T-helper 22 cell (primary cell): Measurements from ENCODE around the gene WNT9A.
"Not testable (repeated sequence)": the region's sequence is repeated elsewhere in the genome, so short reads cannot be mapped to it uniquely, and the experiment has no call there.

Source experiments
- DNase-seq: peaks from one replicate; pipeline ENCODE4 v3.0.0-alpha.2; 2020; ENCODE audit warnings: low read depth

WNT9A gene

DNA sequence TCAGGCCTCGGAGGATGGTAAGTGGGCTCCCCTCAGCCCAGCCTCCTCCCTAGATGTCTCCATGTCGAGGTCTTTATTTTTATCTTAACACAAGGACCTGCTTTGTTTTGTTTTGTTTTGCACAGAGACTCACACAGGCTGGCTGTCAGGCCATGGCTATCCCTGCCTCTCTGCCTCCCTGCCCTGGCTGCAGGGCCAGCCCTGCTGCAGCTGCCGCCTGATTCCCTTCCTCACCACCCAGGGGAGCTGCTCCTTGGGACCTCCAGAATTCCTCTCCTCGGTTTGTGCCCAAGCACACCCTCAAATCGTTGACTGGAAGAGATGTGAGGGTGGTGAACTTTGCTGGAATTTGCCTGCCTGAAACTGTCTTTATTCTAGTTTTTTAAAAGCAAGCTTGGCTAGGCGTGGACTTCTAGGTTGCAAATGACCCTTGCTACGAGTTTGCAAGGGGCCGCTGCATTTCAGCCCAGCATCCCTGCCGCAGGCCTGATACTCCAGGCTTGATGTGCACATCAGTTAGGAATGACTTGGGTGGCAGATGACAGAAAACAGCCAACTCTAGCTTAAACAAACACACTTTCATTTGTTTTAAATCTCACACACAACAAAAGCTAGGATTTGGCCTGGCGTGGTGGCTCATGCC is 37.1 kb downstream of the WNT9A start:
- DNase-seq: no peak

DNA sequence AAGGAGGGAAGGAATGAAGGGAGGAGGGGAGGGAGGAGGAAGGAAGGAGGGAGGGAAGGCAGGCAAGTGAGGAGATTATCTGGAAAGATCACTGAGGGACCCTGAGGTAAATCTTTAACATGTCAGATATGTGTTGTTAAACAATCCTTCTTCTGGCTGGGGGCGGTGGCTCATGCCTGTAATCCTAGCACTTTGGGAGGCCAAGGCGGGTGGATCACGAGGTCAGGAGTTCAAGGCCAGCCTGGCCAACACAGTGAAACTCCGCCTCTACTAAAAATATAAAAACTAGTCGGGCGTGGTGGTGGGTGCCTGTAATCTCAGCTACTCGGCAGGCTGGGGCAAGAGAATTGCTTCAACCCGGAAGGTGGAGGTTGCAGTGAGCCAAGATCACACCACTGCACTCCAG is 37.8 kb downstream of the WNT9A start:
- DNase-seq: not testable (repeated sequence)

DNA sequence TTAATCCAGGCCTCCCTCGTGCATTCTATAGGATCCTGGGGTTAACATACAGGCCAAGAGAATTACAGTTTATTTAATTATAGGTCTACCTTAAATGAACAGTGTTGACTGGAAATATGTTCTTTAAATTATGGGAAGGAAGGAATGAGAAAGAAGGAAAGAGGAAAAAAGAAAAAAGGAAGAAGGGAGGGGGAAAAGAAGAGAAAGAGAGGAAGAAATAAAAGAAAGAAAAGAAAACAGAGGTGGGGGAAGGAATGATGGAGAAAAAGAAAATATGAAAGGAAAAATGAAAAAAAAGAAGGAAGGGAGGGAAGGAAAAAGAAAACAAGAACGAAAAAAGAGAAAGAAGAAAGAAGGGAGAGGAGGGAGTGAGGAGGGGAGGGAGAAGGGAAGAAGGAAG is 38.5 kb downstream of the WNT9A start:
- DNase-seq: no peak

DNA sequence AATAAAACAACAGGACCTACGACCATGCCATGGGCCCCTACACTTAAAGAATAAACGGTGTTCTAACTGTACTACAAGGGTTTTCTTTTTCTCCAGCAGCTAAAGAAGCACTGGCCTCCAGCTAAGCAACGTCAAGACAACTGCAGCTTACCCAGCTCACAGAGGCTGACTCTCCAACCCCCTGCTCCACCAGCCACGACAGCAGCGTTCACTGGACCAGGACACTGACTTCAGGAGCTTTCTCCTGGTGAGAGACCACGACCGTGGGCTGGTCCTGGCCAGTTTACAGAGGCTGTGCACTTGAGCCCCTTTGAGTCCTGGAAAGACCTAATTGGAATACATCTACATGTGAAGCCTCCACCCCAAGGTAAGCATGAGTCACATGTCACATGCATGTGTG is 39.4 kb downstream of the WNT9A start:
- DNase-seq: no peak

DNA sequence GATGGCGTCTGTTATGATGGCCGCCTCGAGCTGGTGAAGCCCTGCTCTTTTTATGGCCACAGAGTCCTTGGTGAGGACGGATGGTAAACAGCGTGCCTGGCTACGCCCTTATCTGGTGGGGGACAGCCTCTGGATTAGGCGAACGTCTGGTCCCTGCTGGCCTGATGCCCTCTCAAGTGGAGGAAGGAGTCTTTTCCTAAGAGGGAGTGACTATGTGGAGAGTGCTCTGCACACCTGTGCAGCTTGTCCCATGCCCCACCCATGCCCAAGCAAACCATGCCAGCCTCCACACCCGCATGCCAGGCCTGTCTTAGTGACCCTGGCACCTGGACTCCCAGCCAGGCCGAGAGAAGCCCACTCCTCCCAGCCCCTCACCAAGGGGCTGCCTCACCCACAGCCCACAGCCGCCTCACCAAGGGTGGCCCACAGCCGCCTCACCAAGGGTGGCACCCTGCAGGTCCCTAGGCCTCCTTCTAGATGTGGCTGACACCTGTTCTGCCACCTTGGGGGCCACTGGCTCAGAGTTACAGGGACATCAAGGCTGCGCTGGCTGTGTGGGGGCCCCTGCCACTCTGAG is 40.2 kb downstream of the WNT9A start:
- DNase-seq: no peak

DNA sequence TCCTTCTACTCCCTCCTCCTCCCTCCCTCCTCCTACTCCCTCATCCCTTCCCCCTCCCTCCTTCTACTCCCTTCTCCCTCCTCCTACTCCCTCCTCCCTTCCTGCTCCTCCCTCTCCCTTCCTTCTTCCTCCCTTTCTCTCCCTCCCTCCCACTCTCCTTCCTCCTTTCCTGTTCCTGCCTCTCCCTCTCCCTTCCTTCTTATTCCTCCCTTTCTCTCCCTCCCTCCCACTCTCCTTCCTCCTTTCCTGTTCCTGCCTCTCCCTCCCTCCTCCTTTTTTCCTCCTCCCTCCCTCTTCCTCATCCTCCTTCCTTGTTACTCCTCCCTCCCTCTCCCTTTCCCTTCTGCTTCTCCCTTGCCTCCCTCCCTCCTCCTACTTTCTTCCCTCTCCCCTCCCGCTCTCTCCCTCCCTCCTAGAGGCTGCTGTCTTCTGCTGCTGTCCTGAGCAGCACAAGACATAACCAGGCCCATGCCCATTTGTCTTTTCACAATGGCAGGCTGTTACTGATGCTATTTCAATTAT is 41.1 kb downstream of the WNT9A start:
- no peak for DNase-seq

GRCh38 chr1:227905573-227906487 is 41.9 kb downstream of the WNT9A start:
- no peak for DNase-seq

GRCh38 chr1:227904541-227905335 is 43.0 kb downstream of the WNT9A start:
- DNase-seq: no peak

- DNase-seq: no peak
Observed at GRCh38 chr1:227903614-227904501, 43.9 kb downstream of the WNT9A start.

DNA sequence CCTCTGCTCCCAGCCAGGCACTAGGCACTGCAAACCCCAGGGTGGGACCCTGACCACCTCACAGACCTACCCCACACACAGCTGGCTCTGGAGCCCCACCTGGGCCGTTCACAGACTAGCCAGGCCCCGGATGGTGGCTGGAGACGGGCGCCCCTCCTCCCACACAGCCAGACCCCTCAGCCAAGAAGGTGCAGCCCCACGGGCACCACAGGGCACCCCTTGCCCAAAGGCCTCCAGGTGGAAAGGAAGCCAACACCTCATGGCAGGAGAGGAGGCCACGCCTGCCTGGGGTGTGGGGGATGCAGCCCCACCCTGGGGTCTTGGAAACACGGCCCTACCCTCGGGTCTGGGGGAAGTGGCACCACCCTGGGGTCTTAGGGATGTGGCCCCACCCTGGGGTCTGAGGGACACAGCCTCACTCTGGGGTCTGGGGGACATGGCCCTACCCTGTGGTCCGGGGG is 44.6 kb downstream of the WNT9A start:
- DNase-seq: no peak

DNA sequence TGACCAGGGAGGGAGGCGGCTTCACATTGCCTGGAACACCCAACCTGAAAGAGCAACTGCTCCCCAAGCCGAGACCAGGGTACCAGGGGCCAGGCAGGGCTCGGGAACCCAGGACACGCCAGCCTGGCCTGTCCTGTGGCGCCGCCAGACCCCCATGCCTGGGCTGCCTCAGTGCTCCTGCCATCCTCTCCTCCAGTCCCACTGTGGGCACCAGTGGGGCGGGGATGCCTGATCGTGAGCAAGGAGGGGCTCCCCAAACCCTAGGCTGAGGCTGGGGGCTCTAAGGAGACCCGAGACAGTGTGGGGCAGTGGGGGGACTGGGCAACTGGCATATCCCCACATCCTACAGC is 45.1 kb downstream of the WNT9A start:
- DNase-seq: no peak

DNA sequence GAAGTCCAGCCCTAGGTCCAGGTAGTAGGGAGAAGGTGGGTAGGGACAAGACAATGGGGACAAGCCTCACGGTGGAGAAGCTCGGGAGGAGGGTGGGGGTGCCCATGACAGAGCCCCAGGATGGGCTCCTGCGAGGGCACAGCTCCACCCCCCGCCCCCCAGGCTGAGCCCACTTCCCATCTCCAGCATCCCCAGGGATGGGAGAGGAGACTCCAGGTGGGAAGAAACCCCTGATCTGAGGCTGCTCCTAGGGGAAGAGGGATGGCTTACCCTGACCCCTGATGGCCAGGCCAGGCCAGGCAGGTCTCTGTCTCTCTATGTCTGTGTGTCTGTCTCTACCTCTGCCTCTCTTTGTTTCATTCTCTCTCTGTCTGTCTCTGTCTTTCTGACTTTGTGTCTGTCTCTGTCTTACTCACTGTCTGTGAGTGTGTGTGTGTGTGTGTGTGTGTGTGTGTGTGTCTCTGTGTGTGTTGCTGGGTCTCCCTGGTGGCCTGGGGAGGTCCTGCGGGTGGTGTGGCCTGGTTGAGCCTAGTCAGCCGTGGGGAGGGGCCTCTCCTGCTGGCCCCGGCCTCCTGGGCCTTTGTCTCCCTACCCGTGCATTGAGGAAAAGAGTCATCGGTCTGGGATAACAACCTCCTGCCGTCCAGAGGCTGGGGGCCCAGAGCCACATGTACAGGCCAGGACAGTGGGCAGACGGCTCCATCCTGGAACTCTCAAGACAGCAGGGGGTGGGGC is 45.7 kb downstream of the WNT9A start:
- no peak for DNase-seq

DNA sequence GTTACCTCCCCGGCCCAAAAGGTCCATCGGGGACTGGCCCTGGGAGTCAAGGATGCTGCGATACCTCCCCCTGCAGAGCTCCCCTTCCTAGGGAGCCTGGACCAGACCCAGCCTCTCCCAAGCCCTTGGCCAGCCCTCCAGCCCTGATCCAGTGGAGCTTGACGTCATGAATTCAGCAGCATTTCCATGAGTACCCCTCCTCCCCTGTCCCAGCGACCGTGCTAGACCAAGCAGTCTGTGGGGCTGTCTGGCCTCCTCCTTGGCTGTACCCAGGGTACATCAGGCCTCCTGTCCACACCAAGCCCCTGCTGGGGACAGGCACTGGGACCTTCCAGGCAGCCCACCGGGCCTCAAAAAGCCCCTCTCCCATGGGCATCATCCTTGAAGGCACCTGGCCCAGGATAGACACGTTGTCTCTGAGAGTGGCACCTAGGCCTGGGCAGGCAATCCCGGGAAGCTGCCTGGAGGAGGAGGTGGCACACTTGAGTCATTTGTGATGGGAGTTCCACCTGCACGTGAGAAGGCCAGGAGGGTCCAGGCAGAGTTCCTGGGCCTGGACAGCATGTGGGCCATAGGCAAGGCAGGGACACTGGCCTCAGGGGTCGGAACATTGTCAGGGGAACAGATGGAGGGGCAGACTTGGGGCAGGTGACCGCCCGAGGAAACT is 46.4 kb downstream of the WNT9A start:
- DNase-seq: no peak

DNA sequence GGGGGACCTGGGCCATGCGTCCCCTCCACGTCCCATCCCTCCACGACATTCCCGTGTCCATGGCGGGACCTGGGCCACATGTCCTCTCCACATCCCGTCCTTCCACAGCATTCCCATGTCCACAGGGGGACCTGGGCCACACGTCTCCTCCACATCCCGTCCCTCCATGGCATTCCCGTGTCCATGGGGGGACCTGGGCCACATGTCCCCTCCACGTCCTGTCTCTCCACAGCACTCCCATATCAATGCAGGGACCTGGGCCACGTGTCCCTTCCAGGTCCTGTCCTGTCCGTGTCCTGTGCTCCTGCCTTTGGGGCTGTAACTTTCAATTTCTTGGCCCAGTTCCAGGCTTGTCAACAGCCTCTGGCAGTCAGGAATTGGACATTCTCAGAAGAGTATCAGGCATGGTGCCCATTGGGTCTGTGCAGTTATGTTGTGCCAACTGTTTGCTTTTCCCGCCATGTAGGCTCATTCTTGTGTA is 47.1 kb downstream of the WNT9A start:
- DNase-seq: no peak

- no peak for DNase-seq
Observed at GRCh38 chr1:227899820-227900449, 47.8 kb downstream of the WNT9A start.

DNA sequence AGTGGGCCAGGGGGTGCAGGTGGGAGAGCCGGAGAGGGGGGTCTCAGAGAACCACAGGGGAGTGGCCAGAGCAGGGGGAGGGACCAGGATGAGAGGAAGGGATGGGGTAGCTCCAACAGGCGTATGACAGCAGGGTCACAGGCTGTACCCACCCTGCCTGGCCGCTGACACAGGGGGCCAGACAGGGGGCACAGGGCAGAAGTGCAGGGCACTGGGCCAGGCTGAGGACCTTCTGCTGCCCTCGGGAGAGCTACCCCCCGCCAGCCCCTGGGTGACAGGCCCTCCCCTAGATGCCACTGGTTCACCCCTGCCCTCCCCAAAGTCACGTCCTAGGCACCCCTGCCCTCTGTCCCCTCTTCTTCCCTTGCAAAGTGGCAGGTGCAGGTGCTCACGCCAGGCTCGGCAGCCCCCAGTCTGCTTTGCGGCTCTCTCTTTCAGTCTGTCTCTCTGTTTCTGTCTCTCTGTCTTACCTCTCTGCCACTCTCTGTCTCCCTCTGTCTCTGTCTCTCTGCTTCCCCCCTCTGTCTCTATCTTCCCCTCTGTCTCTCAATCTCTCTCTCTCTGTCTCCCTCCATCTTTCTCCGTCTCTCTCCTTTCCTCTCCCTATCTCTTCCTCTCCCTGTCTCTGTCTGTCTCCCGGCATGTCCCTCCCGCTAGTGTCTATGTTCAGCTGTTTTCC is 48.5 kb downstream of the WNT9A start:
- DNase-seq: no peak

DNA sequence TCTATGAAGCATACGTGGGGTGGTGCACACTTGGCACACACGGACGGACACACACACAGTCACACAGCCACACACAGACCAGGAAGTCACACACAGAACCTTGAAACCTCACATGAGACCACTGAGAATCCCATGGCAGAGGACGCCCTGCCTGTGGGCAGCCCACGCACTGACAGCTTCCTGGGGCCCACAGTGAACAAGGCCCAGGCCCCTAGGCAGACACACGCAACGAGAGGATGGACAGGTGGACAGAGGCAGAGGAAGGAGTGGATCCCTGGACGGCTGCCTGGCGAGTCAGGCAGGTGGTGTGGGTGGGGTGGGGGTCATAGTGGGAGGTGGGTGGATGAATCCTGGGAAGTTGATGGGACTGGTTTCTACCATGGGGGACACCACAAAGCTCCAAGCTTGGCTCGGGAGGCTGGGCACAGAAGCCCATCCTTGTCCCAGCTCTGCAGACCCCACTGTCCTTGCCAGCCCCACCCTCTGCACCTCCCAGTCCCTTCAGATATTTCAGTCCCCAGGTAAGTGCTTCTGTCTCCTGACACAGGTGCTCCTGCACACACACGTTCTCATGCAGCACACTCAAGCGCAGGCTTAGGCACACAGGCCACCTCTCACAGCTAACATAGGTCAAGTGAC is 49.1 kb downstream of the WNT9A start:
- DNase-seq: no peak
